ENCODE measurements around the gene MAP1A.

MAP1A gene

GRCh38 chr15:43545426-43545825, 28.0 kb downstream of the MAP1A start:
- TF ChIP-seq EZH2phosphoT487 (IDR thresholded peaks at IDR 0.05; ENCODE audit: borderline replicate concordance, low read length): no peak
- no peak for TF ChIP-seq CTCF (IDR thresholded peaks at IDR 0.05; ENCODE audit: low read depth, low read length, poor library complexity, severe bottlenecking)

GRCh38 chr15:43547539-43547938, 30.1 kb downstream of the MAP1A start:
- Histone ChIP-seq H3K4me1 (ENCODE audit: control insufficient read depth, low read length) (no peaks in the 10 kb centered on the region), H3K9me2 (replicated peaks; ENCODE audit: control insufficient read depth, low read length) (no peaks in the 10 kb centered on the region), H3K27me3 (ENCODE audit: control insufficient read depth, low read length) (no peaks in the 10 kb centered on the region), H3K36me3 (ENCODE audit: control insufficient read depth, low read length) (peaks cover 6% of the 10 kb centered on the region), H3K79me2 (ENCODE audit: control insufficient read depth, low read length) (no peaks in the 10 kb centered on the region), H3K4me3 (ENCODE audit: low read length) (no peak overlapping the region), H4K20me1 (ENCODE audit: control insufficient read depth, insufficient read depth, low read depth, low read length) (no peaks in the 10 kb centered on the region), H3K9me3 (ENCODE audit: control insufficient read depth, insufficient read depth, low read length) (peaks cover 4% of the 10 kb centered on the region; the same call in 1 of the 2 replicates), H3K27ac (ENCODE audit: low read depth, low read length) (no peak overlapping the region), H3K4me2 (ENCODE audit: low read length) (no peak overlapping the region), H3F3A (ENCODE audit: control insufficient read depth, insufficient read depth) (no peaks in the 10 kb centered on the region)
- TF ChIP-seq EZH2phosphoT487 (IDR thresholded peaks at IDR 0.05; ENCODE audit: borderline replicate concordance, low read length) (no peak), CTCF (IDR thresholded peaks at IDR 0.05; ENCODE audit: low read depth, low read length, poor library complexity, severe bottlenecking) (no peak)

More at GRCh38 chr15:43545426-43545825, 28.0 kb downstream of the MAP1A start:
- Histone ChIP-seq H3K4me2 (ENCODE audit: low read length) (no peak overlapping the region), H3K9me2 (replicated peaks; ENCODE audit: control insufficient read depth, low read length) (no peaks in the 10 kb centered on the region), H3K4me1 (ENCODE audit: control insufficient read depth, low read length) (no peaks in the 10 kb centered on the region), H3K79me2 (ENCODE audit: control insufficient read depth, low read length) (no peaks in the 10 kb centered on the region), H3K9me3 (ENCODE audit: control insufficient read depth, insufficient read depth, low read length) (peaks cover 4% of the 10 kb centered on the region; the same call in 1 of the 2 replicates), H3F3A (ENCODE audit: control insufficient read depth, insufficient read depth) (no peaks in the 10 kb centered on the region), H3K27ac (ENCODE audit: low read depth, low read length) (no peak overlapping the region), H3K27me3 (ENCODE audit: control insufficient read depth, low read length) (no peaks in the 10 kb centered on the region), H4K20me1 (ENCODE audit: control insufficient read depth, insufficient read depth, low read depth, low read length) (no peaks in the 10 kb centered on the region), H3K4me3 (ENCODE audit: low read length) (no peak overlapping the region), H3K36me3 (ENCODE audit: control insufficient read depth, low read length) (peaks cover 6% of the 10 kb centered on the region)

GRCh38 chr15:43550527-43551363, 33.3 kb downstream of the MAP1A start:
- Histone ChIP-seq H3K9me3 (ENCODE audit: control insufficient read depth, insufficient read depth, low read length) (peaks cover 4% of the 10 kb centered on the region; the same call in 1 of the 2 replicates), H3K36me3 (ENCODE audit: control insufficient read depth, low read length) (peaks cover 9% of the 10 kb centered on the region), H3K79me2 (ENCODE audit: control insufficient read depth, low read length) (no peaks in the 10 kb centered on the region), H3F3A (ENCODE audit: control insufficient read depth, insufficient read depth) (no peaks in the 10 kb centered on the region), H3K27me3 (ENCODE audit: control insufficient read depth, low read length) (no peaks in the 10 kb centered on the region), H3K27ac (ENCODE audit: low read depth, low read length) (no peak overlapping the region), H3K4me1 (ENCODE audit: control insufficient read depth, low read length) (no peaks in the 10 kb centered on the region), H3K4me3 (ENCODE audit: low read length) (no peak overlapping the region), H3K4me2 (ENCODE audit: low read length) (no peak overlapping the region), H3K9me2 (replicated peaks; ENCODE audit: control insufficient read depth, low read length) (no peaks in the 10 kb centered on the region), H4K20me1 (ENCODE audit: control insufficient read depth, insufficient read depth, low read depth, low read length) (no peaks in the 10 kb centered on the region)
- TF ChIP-seq EZH2phosphoT487 (IDR thresholded peaks at IDR 0.05; ENCODE audit: borderline replicate concordance, low read length): no peak
- no peak for TF ChIP-seq CTCF (IDR thresholded peaks at IDR 0.05; ENCODE audit: low read depth, low read length, poor library complexity, severe bottlenecking)

Measured in DOHH2 (cell line).